ENCODE results near the gene SHCBP1. TPM values are rescaled to one million over a fixed set of nuclear protein-coding genes. Genes with fewer than 3 reads are reported as not detected.

SHCBP1 gene
- total and polyA plus RNA-seq, 2 of the 4 experiments (the other 2 are of a cell fraction) = 18.3 to 18.6 TPM

DNA sequence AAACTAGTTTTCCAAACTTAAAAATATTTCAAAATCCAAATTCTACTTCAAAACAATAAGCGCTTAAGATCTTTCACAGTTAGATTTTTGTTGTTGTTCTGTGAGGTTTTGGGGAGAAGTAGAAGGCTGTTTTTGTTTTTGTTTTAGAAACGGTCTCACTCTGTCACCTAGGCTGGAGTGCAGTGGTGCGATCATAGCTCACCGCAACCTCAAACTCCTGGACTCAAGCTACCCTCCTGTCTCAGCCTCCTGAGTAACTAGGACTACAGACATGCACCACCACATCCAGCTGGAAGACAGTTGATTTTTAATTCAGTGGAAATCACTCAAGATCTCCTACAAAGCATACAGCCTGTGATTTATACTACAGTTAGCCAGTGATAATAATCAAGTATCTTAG is 2.7 kb downstream of the SHCBP1 start:
- Histone ChIP-seq H3K4me3 (ENCODE audit: insufficient read depth, low read depth, low read length) (no peak overlapping the region), H3K14ac (replicated peaks; ENCODE audit: low read depth, low read length) (no peak overlapping the region), H2BK120ac (ENCODE audit: low read depth, low read length) (no peak overlapping the region), H2AK9ac (replicated peaks; ENCODE audit: low read depth, low read length, poor library complexity) (no peak overlapping the region), H3K56ac (ENCODE audit: extremely low read depth, insufficient read depth, low read length) (no peak overlapping the region), H2AFZ (replicated peaks; ENCODE audit: low read length, poor library complexity) (no peak overlapping the region), H3K23ac (ENCODE audit: low read depth, low read length) (no peak overlapping the region), H3K9ac (ENCODE audit: low read depth, low read length) (no peak overlapping the region), H4K8ac (ENCODE audit: low read depth in 2 of 2, low read length in 2 of 2) (no peak overlapping the region), H2BK20ac (ENCODE audit: low read depth, low read length) (no peak overlapping the region), H3K9me1 (ENCODE audit: insufficient read depth, low read length) (peaks cover 3% of the 10 kb centered on the region; the same call in 1 of the 2 replicates), H3K27ac (ENCODE audit: insufficient read depth, low read length) (no peak overlapping the region), H3K36me3 (ENCODE audit: control insufficient read depth, insufficient read depth, low read length) (no peaks in the 10 kb centered on the region), H4K20me1 (ENCODE audit: insufficient read depth, low read length) (no peaks in the 10 kb centered on the region), H3K9me3 (ENCODE audit: control insufficient read depth, insufficient read depth, low read length) (no peaks in the 10 kb centered on the region), H3K27me3 (ENCODE audit: control insufficient read depth, insufficient read depth, low read length) (no peaks in the 10 kb centered on the region), H3K79me1 (ENCODE audit: low read depth in 1 of 2, low read length in 2 of 2) (peaks cover 16 to 26% of the 10 kb centered on the region in 2 experiments; a peak in 3 of 4 replicates), H4K5ac (ENCODE audit: low read depth, low read length) (no peak overlapping the region), H2AK5ac (ENCODE audit: low read depth, low read length) (no peak overlapping the region), H3K4me2 (ENCODE audit: low read depth, low read length) (no peak overlapping the region), H4K91ac (ENCODE audit: insufficient read depth, low read depth, low read length) (no peak overlapping the region), H3K4me1 (ENCODE audit: control insufficient read depth, insufficient read depth, low read length) (peaks cover 2% of the 10 kb centered on the region; the same call in 1 of the 2 replicates), H2BK15ac (ENCODE audit: low read depth, low read length) (no peak overlapping the region), H3K18ac (ENCODE audit: low read depth, low read length) (no peak overlapping the region), H2BK5ac (ENCODE audit: low read depth, low read length, poor library complexity, severe bottlenecking) (no peak overlapping the region), H3K4ac (ENCODE audit: low read depth, low read length) (no peak overlapping the region)
- in situ Hi-C loops (cut with MboI; ENCODE audit: low sequenced_read_pairs) = no loop called here
- DNase-seq = no peak
- intact Hi-C loops (cut with micrococcal nuclease) = no loop called here
- ChIA-PET CTCF (interaction anchor here (0.7 to 1.6 kb wide), 2 partner anchors 59 to 65 kb away, joined by 3 read pairs; no protein-coding TSS in a partner anchor), POLR2A (ENCODE audit: unreplicated experiment) (no interaction called here)
- no peak for ATAC-seq (ENCODE audit: low read depth)
- BruUV-seq (replicated peaks) = no TSS peak
- WGBS, 2 experiments (ENCODE audit: extremely low coverage in 2 of 2, insufficient read length in 1 of 2) = no CpG with 5 or more reads among the region's 4 CpGs
- TF ChIP-seq POLR2A (IDR thresholded peaks at IDR 0.05; ENCODE audit: low read depth, low read length) (no peak), RCOR1 (IDR thresholded peaks at IDR 0.05; ENCODE audit: insufficient replicate concordance, low read length) (no peak)
- dilution Hi-C loops (cut with HindIII; ENCODE audit: low sequenced_read_pairs, unreplicated experiment) = no loop called here

All from IMR-90 (cell line).